T-helper 2 cell treated with Interferon-gamma antibody and Interleukin-4, amounts not matched to agents 5 μg/mL and 100 μg/mL, for 36 hours (primary cell): ENCODE data around the gene MED26.
A peak's percentile ranks its signal among the peaks of the same experiment; 100 is the strongest.

Experiments used
- DNase-seq: peaks from one replicate; pipeline ENCODE4 v3.0.0; 2021; ENCODE audit warnings: low spot score
- H3K27ac Mint-ChIP-seq: one replicate; pipeline ENCODE4 v1.8.0; 2021; ENCODE audit warnings: mild to moderate bottlenecking, mixed read lengths
- H3K27me3 Mint-ChIP-seq: one replicate; pipeline ENCODE4 v1.8.0; 2021; ENCODE audit warnings: low read depth, mixed read lengths
- H3K36me3 Mint-ChIP-seq: one replicate; pipeline ENCODE4 v1.8.0; 2021; ENCODE audit warnings: low read depth, mixed read lengths
- H3K4me1 Mint-ChIP-seq: one replicate; pipeline ENCODE4 v1.8.0; 2021; ENCODE audit warnings: low read depth, mixed read lengths
- H3K4me3 Mint-ChIP-seq: one replicate; pipeline ENCODE4 v1.8.0; 2022; ENCODE audit warnings: mild to moderate bottlenecking, moderate library complexity, mixed read lengths
- H3K9me3 Mint-ChIP-seq: one replicate; pipeline ENCODE4 v1.8.0; 2021; ENCODE audit warnings: mixed read lengths

MED26 gene

DNA sequence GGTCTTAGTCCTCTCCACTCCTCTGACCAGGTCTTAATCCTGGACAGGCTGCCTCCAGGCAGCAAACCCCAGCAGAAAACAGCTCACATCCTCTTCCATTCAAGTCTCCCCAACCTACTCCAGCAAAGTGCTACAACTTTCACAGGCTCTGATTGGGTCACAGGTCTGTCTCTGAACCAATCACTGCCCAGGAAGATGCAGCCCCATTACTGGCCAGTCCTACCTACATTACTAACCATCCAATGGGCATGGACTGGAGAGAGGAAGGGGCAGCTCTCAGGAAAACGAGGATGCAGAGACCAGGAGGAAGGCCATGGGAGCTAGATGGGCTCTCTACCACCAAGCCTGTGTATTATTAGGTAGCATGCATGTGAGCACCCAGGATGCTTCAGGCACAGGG, 12.2 kb downstream of the MED26 start:
- H3K9me3 Mint-ChIP-seq = no peaks in the 10 kb centered on the region
- H3K27ac Mint-ChIP-seq = peak overlapping the region; percentile 11
- peaks cover 1% of the 10 kb centered on the region for H3K36me3 Mint-ChIP-seq
- DNase-seq = no peak
- H3K27me3 Mint-ChIP-seq = no peaks in the 10 kb centered on the region
- H3K4me1 Mint-ChIP-seq = peaks cover 40% of the 10 kb centered on the region
- no peak overlapping the region for H3K4me3 Mint-ChIP-seq

GRCh38 chr19:16614941-16615340, 13.1 kb downstream of the MED26 start:
- no peaks in the 10 kb centered on the region for H3K27me3 Mint-ChIP-seq
- H3K9me3 Mint-ChIP-seq = no peaks in the 10 kb centered on the region
- DNase-seq = no peak
- H3K4me3 Mint-ChIP-seq = peak overlapping the region; percentile 44
- H3K4me1 Mint-ChIP-seq = peaks cover 43% of the 10 kb centered on the region
- peak overlapping the region; percentile 70 for H3K27ac Mint-ChIP-seq
- peaks cover 1% of the 10 kb centered on the region for H3K36me3 Mint-ChIP-seq

- DNase-seq = no peak
- Mint-ChIP-seq H3K27me3 (no peaks in the 10 kb centered on the region), H3K27ac (no peak overlapping the region), H3K36me3 (peaks cover 1% of the 10 kb centered on the region), H3K4me1 (peaks cover 39% of the 10 kb centered on the region), H3K9me3 (no peaks in the 10 kb centered on the region), H3K4me3 (no peak overlapping the region)
Measured at GRCh38 chr19:16613841-16614240, 14.2 kb downstream of the MED26 start.

- no peak overlapping the region for H3K4me3 Mint-ChIP-seq
Measured at GRCh38 chr19:16612636-16613035, 15.4 kb downstream of the MED26 start.

GRCh38 chr19:16611121-16611520, 16.9 kb downstream of the MED26 start:
- Mint-ChIP-seq H3K36me3 (peaks cover 1% of the 10 kb centered on the region), H3K9me3 (no peaks in the 10 kb centered on the region), H3K4me1 (peaks cover 40% of the 10 kb centered on the region), H3K27me3 (no peaks in the 10 kb centered on the region), H3K4me3 (no peak overlapping the region), H3K27ac (peak overlapping the region; percentile 76)
- DNase-seq = no peak

More at GRCh38 chr19:16612636-16613035, 15.4 kb downstream of the MED26 start:
- DNase-seq = no peak
- H3K4me1 Mint-ChIP-seq = peaks cover 48% of the 10 kb centered on the region
- H3K27me3 Mint-ChIP-seq = no peaks in the 10 kb centered on the region
- H3K27ac Mint-ChIP-seq = no peak overlapping the region
- peaks cover 1% of the 10 kb centered on the region for H3K36me3 Mint-ChIP-seq
- no peaks in the 10 kb centered on the region for H3K9me3 Mint-ChIP-seq

GRCh38 chr19:16609511-16610200, 18.3 kb downstream of the MED26 start:
- Mint-ChIP-seq H3K9me3 (no peaks in the 10 kb centered on the region), H3K27ac (no peak overlapping the region), H3K27me3 (no peaks in the 10 kb centered on the region), H3K4me1 (peaks cover 34% of the 10 kb centered on the region), H3K4me3 (no peak overlapping the region), H3K36me3 (peaks cover 3% of the 10 kb centered on the region)
- no peak for DNase-seq

- Mint-ChIP-seq H3K4me3 (no peak overlapping the region), H3K36me3 (peaks cover 3% of the 10 kb centered on the region), H3K27ac (peak overlapping the region; percentile 50), H3K9me3 (no peaks in the 10 kb centered on the region), H3K4me1 (peaks cover 34% of the 10 kb centered on the region), H3K27me3 (no peaks in the 10 kb centered on the region)
- no peak for DNase-seq
Measured at GRCh38 chr19:16608290-16608739, 19.7 kb downstream of the MED26 start.

GRCh38 chr19:16607819-16608218, 20.2 kb downstream of the MED26 start:
- H3K36me3 Mint-ChIP-seq = peaks cover 3% of the 10 kb centered on the region
- no peaks in the 10 kb centered on the region for H3K9me3 Mint-ChIP-seq
- DNase-seq = no peak
- peaks cover 34% of the 10 kb centered on the region for H3K4me1 Mint-ChIP-seq
- peak overlapping the region; percentile 50 for H3K27ac Mint-ChIP-seq
- H3K27me3 Mint-ChIP-seq = no peaks in the 10 kb centered on the region
- no peak overlapping the region for H3K4me3 Mint-ChIP-seq

DNA sequence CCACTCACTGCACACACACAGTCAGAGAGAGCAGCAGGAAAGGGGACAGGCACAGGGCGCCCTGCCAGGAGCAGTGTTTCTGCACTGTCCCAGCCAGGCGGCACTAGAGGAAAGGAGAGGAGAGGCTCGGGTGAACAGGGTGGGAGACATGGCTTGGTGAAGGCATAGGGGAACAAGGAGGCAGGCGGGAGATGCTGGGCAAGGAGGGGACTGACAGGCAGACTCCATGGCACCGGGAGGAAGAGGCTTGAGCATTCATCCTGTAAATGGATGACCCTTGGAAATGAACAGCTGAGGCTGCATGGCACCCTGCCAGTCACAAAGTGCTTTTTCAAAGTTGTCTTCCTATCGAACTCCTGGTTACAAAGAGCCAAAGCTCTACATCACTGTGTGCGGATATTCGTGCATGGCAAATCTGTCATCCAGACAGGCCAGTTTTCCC, 22.4 kb downstream of the MED26 start:
- DNase-seq = no peak
- H3K27me3 Mint-ChIP-seq = no peaks in the 10 kb centered on the region
- peaks cover 2% of the 10 kb centered on the region for H3K36me3 Mint-ChIP-seq
- no peak overlapping the region for H3K4me3 Mint-ChIP-seq
- H3K4me1 Mint-ChIP-seq = peaks cover 22% of the 10 kb centered on the region
- H3K27ac Mint-ChIP-seq = no peak overlapping the region
- no peaks in the 10 kb centered on the region for H3K9me3 Mint-ChIP-seq

- Mint-ChIP-seq H3K27me3 (no peaks in the 10 kb centered on the region), H3K27ac (no peak overlapping the region), H3K4me3 (no peak overlapping the region), H3K4me1 (peaks cover 20% of the 10 kb centered on the region), H3K36me3 (peaks cover 2% of the 10 kb centered on the region), H3K9me3 (no peaks in the 10 kb centered on the region)
- DNase-seq = no peak
Measured at GRCh38 chr19:16605115-16605514, 22.9 kb downstream of the MED26 start.

- Mint-ChIP-seq H3K4me1 (peaks cover 19% of the 10 kb centered on the region), H3K9me3 (no peaks in the 10 kb centered on the region)
Measured at GRCh38 chr19:16604615-16605014, 23.4 kb downstream of the MED26 start.

DNA sequence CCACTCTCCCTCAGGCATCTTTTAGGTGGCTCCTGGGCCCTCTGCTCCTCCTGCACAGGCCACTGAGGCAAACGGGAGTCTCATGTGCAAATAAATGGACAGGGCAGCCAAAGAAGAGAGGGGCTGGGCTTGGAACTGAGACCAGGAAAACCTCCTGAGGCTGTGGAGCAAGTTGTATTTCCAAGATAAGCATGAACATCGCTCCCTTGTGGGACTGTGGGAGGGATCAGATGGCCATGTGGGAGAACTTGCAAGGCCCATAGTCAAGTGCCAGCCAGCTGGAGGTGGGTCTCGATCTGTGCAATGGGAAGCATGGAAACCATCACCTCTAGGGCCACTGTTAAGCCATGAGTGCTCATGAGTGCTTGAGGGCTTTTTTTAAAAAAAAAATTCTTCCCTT, 24.9 kb downstream of the MED26 start:
- DNase-seq = no peak
- H3K9me3 Mint-ChIP-seq = no peaks in the 10 kb centered on the region
- H3K27me3 Mint-ChIP-seq = no peaks in the 10 kb centered on the region
- no peak overlapping the region for H3K27ac Mint-ChIP-seq
- H3K4me3 Mint-ChIP-seq = no peak overlapping the region
- H3K36me3 Mint-ChIP-seq = peaks cover 2% of the 10 kb centered on the region
- peaks cover 14% of the 10 kb centered on the region for H3K4me1 Mint-ChIP-seq

More at GRCh38 chr19:16604615-16605014, 23.4 kb downstream of the MED26 start:
- Mint-ChIP-seq H3K4me3 (no peak overlapping the region), H3K27me3 (no peaks in the 10 kb centered on the region), H3K36me3 (peaks cover 2% of the 10 kb centered on the region), H3K27ac (no peak overlapping the region)
- no peak for DNase-seq

DNA sequence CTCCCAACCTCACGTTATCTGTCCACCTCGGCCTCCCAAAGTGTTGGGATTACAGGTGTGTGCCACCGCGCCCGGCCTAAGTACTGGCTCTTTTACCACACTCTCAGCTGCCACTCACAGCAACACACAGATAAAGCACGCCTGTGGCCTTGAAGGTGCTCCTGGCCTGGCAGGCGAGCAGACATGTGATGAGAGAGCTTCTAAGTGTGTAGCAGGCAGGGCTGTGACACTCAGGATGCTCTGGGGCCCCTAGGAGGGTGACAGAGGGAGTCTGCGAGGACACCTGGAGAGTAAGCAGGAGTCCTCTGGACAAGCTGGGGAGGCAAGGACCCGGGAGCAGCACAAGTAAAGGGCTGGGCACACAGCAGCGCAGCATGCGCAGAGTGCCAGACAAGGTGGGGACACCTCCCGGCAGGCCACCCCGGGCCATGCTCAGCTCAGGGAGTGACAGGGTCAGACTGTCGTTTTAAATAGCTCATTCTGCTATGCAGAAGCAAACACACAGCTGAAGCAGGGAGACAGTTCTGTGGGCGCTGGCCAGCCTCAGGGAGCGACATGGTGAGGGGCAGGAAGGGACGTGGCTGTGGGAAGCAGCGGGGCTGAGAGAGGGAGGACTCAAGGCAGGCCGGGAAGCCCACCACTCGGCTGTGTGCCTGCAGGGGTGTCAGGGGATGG, 26.5 kb downstream of the MED26 start:
- no peak for DNase-seq
- Mint-ChIP-seq H3K4me1 (peaks cover 12% of the 10 kb centered on the region), H3K36me3 (peaks cover 2% of the 10 kb centered on the region), H3K27me3 (no peaks in the 10 kb centered on the region), H3K9me3 (no peaks in the 10 kb centered on the region), H3K27ac (no peak overlapping the region), H3K4me3 (no peak overlapping the region)

- no peaks in the 10 kb centered on the region for H3K27me3 Mint-ChIP-seq
- peaks cover 2% of the 10 kb centered on the region for H3K36me3 Mint-ChIP-seq
- no peak for DNase-seq
- no peak overlapping the region for H3K4me3 Mint-ChIP-seq
- peaks cover 16% of the 10 kb centered on the region for H3K4me1 Mint-ChIP-seq
- no peak overlapping the region for H3K27ac Mint-ChIP-seq
- H3K9me3 Mint-ChIP-seq = no peaks in the 10 kb centered on the region
Measured at GRCh38 chr19:16600824-16601223, 27.2 kb downstream of the MED26 start.
